Activated CD4-positive, alpha-beta T cell treated with anti-CD3 and anti-CD28 coated beads for 4 hours (primary cell): ENCODE results near the gene AASDH.

ENCODE experiments used
- DNase-seq, 2 donors: peaks; one replicate each; pipeline ENCODE4 v3.0.0-alpha.2; 2020

AASDH gene, protein sequence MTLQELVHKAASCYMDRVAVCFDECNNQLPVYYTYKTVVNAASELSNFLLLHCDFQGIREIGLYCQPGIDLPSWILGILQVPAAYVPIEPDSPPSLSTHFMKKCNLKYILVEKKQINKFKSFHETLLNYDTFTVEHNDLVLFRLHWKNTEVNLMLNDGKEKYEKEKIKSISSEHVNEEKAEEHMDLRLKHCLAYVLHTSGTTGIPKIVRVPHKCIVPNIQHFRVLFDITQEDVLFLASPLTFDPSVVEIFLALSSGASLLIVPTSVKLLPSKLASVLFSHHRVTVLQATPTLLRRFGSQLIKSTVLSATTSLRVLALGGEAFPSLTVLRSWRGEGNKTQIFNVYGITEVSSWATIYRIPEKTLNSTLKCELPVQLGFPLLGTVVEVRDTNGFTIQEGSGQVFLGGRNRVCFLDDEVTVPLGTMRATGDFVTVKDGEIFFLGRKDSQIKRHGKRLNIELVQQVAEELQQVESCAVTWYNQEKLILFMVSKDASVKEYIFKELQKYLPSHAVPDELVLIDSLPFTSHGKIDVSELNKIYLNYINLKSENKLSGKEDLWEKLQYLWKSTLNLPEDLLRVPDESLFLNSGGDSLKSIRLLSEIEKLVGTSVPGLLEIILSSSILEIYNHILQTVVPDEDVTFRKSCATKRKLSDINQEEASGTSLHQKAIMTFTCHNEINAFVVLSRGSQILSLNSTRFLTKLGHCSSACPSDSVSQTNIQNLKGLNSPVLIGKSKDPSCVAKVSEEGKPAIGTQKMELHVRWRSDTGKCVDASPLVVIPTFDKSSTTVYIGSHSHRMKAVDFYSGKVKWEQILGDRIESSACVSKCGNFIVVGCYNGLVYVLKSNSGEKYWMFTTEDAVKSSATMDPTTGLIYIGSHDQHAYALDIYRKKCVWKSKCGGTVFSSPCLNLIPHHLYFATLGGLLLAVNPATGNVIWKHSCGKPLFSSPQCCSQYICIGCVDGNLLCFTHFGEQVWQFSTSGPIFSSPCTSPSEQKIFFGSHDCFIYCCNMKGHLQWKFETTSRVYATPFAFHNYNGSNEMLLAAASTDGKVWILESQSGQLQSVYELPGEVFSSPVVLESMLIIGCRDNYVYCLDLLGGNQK

GRCh38 chr4:56387023-56388001 lies at the start of gene AASDH:
Gene AASDH (minus strand): TSS chr4:56387491. CDS start chr4:56384299, 3,192 bp downstream.
- DNase-seq, result peak; percentile 87 to 97

GRCh38 chr4:56435140-56435926 lies 48.0 kb upstream of the AASDH start, which contains the start of gene PPAT:
Gene PPAT (minus strand): TSS chr4:56435615. CDS start chr4:56435477, 138 bp downstream.
- peak; percentile 98 to 99 for DNase-seq

DNA sequence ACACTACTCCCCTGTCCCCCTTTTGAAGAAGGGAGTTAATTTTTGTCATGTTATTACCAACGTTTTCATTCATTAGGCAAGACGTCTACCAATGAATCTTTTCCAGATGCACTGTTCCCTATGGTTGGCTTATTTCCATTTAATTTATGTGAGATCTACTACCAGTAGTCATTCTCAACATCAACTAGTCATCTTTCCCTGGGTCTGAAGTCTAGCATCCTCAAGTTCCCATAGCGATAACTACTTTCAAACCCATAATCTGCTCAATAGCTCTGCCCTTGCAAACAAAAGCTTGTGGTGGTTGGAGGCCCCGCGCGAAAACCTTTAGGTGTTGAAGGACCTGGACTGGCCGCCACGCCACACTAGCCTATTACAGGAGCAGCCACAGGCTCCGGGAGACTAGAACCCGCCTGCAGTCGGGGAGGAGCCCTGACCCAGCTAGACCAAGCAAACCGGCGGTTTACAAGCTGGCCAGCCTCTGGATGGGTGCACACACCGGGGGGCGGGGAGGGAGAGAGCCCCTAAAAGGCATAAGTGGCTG lies 47.4 kb upstream of the AASDH start:
- DNase-seq, result no peak

- DNase-seq, result no peak
These were observed 46.0 kb upstream of the AASDH start for GRCh38 chr4:56433280-56433679.

DNA sequence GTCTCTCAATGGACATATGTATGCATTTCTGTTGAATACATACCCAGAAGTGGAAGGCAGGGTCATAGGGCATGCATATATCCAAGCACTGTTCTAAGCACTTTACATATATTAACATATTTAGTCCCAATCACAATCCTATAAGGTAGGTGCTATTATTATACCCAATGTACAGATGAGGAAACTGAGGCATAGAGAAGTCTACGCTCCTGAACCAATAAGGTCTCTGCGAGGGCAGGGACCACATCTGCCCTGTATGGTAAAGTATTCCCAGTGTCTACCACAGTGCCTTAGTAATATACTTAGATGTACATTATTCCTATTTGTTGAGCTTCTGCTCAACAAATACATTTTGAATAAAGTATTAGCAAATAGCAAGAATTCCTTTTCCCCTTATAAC lies 42.9 kb upstream of the AASDH start:
- DNase-seq, result no peak

GRCh38 chr4:56427179-56427578 lies 39.9 kb upstream of the AASDH start:
- DNase-seq, result no peak

DNA sequence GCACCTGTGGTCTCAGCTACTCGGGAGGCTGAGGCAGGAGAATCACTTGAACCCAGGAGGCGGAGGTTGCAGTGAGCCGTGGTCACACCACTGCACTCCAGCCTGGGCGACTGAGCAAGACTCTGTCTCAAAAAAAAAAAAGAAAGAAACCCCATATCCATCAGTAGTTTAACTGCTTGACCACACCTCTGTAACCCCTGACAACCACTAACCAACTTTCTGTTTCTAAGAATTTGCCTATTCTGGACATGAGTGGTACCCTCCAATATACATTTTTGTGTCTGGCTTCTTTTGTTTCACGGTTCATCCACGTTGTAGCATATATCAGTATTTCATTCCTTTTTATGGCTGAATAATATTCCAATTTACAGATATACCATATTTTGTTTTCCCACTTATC lies 39.0 kb upstream of the AASDH start:
- no peak for DNase-seq

DNA sequence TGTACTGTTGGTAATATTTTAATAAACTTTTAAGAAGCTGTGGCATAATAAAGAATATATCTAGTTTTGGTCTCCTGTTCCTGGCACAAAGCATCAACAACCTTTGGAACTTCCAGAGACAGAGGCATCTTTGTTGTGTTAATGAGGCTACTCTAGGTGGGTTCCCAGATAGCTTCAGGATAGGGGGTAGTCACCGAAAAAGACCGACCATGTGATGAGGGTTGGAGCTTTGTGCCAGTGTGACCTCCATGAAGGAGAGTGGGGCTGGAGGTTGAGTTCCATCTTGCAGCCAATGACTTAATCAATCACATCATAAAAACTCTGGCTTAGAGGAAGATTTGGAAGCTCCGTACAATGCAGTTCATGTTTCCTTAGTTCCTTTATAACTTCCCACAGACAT lies 38.2 kb upstream of the AASDH start:
- no peak for DNase-seq

- peak; percentile 42 to 59 for DNase-seq
These were observed 37.6 kb upstream of the AASDH start for GRCh38 chr4:56424697-56425514.

DNA sequence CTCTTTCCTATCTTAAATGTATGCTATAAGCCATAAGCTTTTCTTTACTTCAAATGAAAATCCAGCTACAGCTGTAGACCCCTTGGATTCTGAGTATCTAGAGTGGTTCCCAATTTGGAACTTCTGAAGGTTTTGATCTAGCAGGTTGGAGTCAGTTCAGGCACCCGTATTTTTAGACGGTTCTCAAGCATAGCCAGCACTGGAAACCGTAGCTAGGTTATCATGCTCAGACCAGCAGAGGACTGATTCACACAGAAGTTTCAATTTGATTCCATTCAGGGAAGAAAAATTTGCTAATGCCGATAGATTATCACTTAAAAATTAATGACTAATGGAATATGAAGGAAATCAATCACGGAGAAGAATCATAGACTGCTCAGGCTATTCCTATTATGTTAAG lies 36.9 kb upstream of the AASDH start:
- no peak for DNase-seq

- DNase-seq, result no peak
These were observed 30.1 kb upstream of the AASDH start for GRCh38 chr4:56417396-56417795.

- DNase-seq, result no peak
These were observed 29.1 kb upstream of the AASDH start for GRCh38 chr4:56416349-56416748.

DNA sequence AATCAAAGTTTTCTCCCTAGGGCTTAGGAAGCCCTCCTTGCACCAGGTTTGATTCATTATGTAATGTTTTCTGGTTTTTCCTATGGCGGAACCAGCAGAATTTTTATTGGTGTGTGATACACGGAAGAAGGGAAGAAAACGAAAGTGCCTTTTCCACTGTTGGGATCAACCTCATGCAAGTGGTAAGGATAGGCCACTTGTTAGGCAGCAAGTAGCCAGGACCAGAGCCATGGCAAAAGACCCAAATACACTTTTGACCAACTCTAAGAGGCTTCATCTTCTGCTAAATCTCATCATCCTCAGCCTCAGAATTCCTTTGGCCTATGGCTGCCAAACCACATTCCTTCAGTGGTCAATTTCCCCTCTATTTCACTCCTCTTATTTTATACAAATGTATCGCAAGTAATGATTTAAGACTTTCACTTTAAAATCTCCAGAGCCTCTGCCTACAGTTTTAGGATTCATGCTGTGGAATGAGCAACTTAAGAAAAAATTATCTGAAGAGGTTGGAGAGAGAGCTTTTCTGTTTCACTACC lies 26.9 kb upstream of the AASDH start:
- no peak for DNase-seq

- no peak for DNase-seq
These were observed 23.2 kb upstream of the AASDH start for GRCh38 chr4:56410247-56411062.

DNA sequence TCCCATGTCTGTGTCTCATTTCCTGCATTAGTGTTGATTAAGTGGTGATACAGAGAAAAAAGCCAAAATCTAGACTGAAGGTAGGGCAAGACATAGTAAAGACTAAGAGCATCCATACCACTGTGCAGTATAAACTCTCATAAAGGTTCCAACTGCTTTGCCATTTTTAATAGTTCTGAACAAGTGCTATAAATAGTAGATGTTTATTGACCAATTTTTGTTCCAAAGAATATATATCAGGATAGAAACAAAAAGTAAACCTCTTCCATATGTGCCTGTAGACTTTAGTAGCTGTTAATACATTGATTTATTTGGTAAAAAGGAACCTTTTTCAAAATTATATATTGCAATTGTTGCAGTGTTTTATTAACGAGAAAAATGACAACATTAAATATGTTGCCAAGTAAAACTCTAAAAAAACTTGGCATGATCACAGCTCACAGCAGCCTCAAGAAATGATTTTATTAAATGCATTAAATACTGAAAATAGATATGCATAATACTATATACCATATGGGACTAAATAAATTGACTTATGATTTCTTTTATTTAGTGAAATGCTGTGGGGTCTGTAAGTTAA lies 22.3 kb upstream of the AASDH start:
- DNase-seq, result no peak

- no peak for DNase-seq
These were observed 21.7 kb upstream of the AASDH start for GRCh38 chr4:56408978-56409377.

GRCh38 chr4:56406151-56406550 lies 18.9 kb upstream of the AASDH start:
- DNase-seq, result no peak

GRCh38 chr4:56405016-56405415 lies 17.7 kb upstream of the AASDH start:
- no peak for DNase-seq
